Heart right ventricle (tissue), 16 donors: ENCODE data around the gene COL26A1. TPM values are rescaled to one million over a fixed set of nuclear protein-coding genes. Genes with fewer than 3 reads are reported as not detected.

ENCODE experiments used
- ATAC-seq, 8 donors: fragments of 200-7000 bp; cut with Tn5 transposase; one replicate each; pipeline ENCODE4 v1.9.1; 2020; ENCODE audit warnings: mild to moderate bottlenecking in 8 of 8, moderate library complexity in 8 of 8, moderate number of reproducible peaks in 1 of 8
- DNase-seq, 2 donors: peaks; one replicate each; pipeline ENCODE4 v3.0.0-alpha.2; 2020
- H3K27ac ChIP-seq, 10 donors: fragments of 200-600 bp; sonication (generic) in 2 of 10; one replicate each; pipeline versions ENCODE4 v1.5.0 to v1.8.0; 2020 to 2022; ENCODE audit warnings: mild to moderate bottlenecking in 3 of 10
- H3K27me3 ChIP-seq, 7 donors: fragments of 200-600 bp; one replicate each; pipeline ENCODE4 v1.8.0; 2021 to 2022; ENCODE audit warnings: mild to moderate bottlenecking in 2 of 7
- H3K36me3 ChIP-seq, 9 donors: fragments of 200-600 bp; sonication (generic) in 1 of 9; one replicate each; pipeline versions ENCODE4 v1.5.0 to v1.8.0; 2020 to 2022; ENCODE audit warnings: mild to moderate bottlenecking in 2 of 9
- H3K4me1 ChIP-seq, 9 donors: fragments of 200-600 bp; sonication (generic) in 1 of 9; one replicate each; pipeline versions ENCODE4 v1.5.0 to v1.8.0; 2020 to 2022; ENCODE audit warnings: mild to moderate bottlenecking in 4 of 9
- H3K4me3 ChIP-seq, 10 donors: fragments of 200-600 bp; sonication (generic) in 2 of 10; one replicate each; pipeline versions ENCODE4 v1.5.0 to v1.8.0; 2020 to 2022; ENCODE audit warnings: mild to moderate bottlenecking in 7 of 10, moderate library complexity in 2 of 10
- H3K9me3 ChIP-seq, 11 donors: fragments of 200-600 bp in 10 of 11; sonication (generic) in 2 of 11; one replicate each; pipeline versions ENCODE4 v1.5.0 to v1.8.0; 2013 to 2022; ENCODE audit warnings: mild to moderate bottlenecking in 2 of 11, control low read depth in 1 of 11, moderate library complexity in 1 of 11
- WGBS, 2 donors: extraction: QIAGEN DNeasy Blood & Tissue Kit; methylation state at CpG; one replicate each; pipeline ENCODE4 v1.1.7; 2013; ENCODE audit warnings: inconsistent platforms in 1 of 2; 5-methylcytosine and 5-hydroxymethylcytosine counted together
- intact Hi-C, 10 donors: fragments of 100-400 bp; cut with DNase I; formaldehyde crosslinking; loops; one replicate each; pipeline versions ENCODE4 v1.11.1 to v1.14.2; 2022
- polyA plus RNA-seq, 2 donors: library from polyadenylated mRNA; stranded (reverse); fragments of 200-250 nt; gene quantifications; one replicate each; pipeline ENCODE4 v1.2.3, GENCODE V29; 2013
- total RNA-seq, 10 donors: library from RNA; stranded (reverse); fragmentation: NEBNext Ultra II Directional in 3 of 10; extraction: Animal tissue kit (Norgen Biotek cat#: 25700) in 3 of 10; gene quantifications; one replicate each; pipeline versions ENCODE4 v1.2.1 to v1.2.4, GENCODE V29; 2021 to 2023
- TF ChIP-seq, protein P1 (sequence below), 9 donors: fragments of 200-600 bp; sonication (generic) in 2 of 9; IDR thresholded peaks; one replicate each; pipeline versions ENCODE4 v1.5.0 to v1.8.0; 2021 to 2022; ENCODE audit warnings: antibody characterized with exemption in 9 of 9, mild to moderate bottlenecking in 5 of 9, moderate library complexity in 1 of 9
- donor health status: Arrhythmogenic right ventricular cardiomyopathy.
- donor health status: ischemic (EF 13 %, LVEDD 7.1; RV severe dilation, severe dysfunction).
- donor health status: healthy with polysubstance abuse.
- donor health status: DM: no; HTN: yes; CAD: no.
- donor health status: DM: no; HTN: no; CAD: no.
- donor health status: ischemic (EF 25% LVEDD 6.9; RV normal size, moderate dysfunction).
- donor health status: ischemic (EF 25% LVEDD 5.7; RV mildly dilated, moderate dysfunction).
- donor health status: healthy.
- donor health status: DM: yes; HTN: yes; CAD: no.
- donor health status: Ischemic cardiomyopathy.
- donor health status: ischemic (EF 35%, LVEDD 5.7; RV mildly dilated, moderate dysfunction).
- donor health status: nonischemic (EF 11% LVEDD 7.7; RV severe dilation, severe dysfunction).
- donor health status: DM: yes; HTN: yes; CAD: no.
- donor health status: PGD.
- donor health status: ischemic (EF 29% LVEDD 5.4; RV normal size, mild dysfunction).
- donor health status: nonischemic (EF 23%, LVEDD 6.1; RV moderate dilation, normal function).

Gene COL26A1
- total and polyA plus RNA-seq, 12 donors: 0.07 to 0.50 TPM; not detected in 10

DNA sequence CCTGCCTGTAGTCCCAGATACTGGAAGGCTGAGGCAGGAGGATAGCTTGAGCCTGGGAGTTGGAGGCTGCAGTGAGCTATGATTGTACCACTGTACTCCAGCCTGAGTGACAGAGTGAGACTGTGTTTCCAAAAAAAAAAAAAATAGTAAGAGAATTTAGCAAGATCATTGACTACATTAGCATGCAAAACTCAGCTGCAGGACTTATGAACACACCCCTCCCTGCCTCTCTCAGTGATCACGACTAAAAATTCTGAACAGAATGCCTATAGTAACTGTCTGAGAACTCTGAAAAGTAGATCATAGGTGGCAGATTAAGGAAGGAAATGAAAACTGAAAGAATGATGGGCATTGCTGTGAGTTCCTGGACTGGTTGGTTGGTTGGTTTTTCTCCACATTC, 215.9 kb downstream of the COL26A1 start:
- no peak for DNase-seq
- WGBS, 2 donors: 57 to 58% methylated on average over 1 of the region's 1 CpG
- intact Hi-C loops: no loop called here

DNA sequence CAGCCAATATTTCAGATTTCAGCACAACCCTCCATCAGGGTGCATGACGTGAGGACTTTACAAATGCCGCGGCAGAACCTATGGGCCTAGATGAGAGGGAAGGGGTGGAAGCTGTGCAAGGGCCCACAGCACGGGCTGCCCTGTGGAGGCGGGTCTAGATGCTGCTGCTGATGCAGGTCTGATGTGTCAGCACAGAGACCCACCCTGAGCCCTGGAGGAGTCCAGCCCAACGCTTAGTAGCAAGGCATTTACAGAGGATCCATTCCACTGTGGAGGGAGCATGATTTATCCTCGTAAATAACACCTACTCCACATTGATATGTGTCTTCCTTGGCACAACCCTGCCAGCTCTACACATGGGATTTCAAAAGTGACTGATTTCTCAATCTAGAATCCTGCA, 217.9 kb downstream of the COL26A1 start:
- intact Hi-C loops: no loop called here
- Histone ChIP-seq H3K36me3 (no peaks in the 10 kb centered on the region), H3K27me3 (peaks cover 0 to 28% (median 6%) of the 10 kb centered on the region in 7 donors), H3K4me3 (no peak overlapping the region), H3K4me1 (no peaks in the 10 kb centered on the region), H3K27ac (no peak overlapping the region), H3K9me3 (peaks cover 0 to 17% (median 0%) of the 10 kb centered on the region in 11 donors)
- no peak for ATAC-seq
- 88 to 89% methylated on average over 7 of the region's 7 CpGs for WGBS, 2 donors
- no peak for DNase-seq
- TF ChIP-seq, protein P1, sequence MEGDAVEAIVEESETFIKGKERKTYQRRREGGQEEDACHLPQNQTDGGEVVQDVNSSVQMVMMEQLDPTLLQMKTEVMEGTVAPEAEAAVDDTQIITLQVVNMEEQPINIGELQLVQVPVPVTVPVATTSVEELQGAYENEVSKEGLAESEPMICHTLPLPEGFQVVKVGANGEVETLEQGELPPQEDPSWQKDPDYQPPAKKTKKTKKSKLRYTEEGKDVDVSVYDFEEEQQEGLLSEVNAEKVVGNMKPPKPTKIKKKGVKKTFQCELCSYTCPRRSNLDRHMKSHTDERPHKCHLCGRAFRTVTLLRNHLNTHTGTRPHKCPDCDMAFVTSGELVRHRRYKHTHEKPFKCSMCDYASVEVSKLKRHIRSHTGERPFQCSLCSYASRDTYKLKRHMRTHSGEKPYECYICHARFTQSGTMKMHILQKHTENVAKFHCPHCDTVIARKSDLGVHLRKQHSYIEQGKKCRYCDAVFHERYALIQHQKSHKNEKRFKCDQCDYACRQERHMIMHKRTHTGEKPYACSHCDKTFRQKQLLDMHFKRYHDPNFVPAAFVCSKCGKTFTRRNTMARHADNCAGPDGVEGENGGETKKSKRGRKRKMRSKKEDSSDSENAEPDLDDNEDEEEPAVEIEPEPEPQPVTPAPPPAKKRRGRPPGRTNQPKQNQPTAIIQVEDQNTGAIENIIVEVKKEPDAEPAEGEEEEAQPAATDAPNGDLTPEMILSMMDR (IDR thresholded peaks at IDR 0.05): no peak

More for the DNA sequence above, 215.9 kb downstream of the COL26A1 start:
- TF ChIP-seq, protein P1 (IDR thresholded peaks at IDR 0.05): no peak
- H3K36me3 ChIP-seq: no peaks in the 10 kb centered on the region
- H3K4me3 ChIP-seq: no peak overlapping the region
- peaks cover 0 to 22% (median 3%) of the 10 kb centered on the region in 11 donors for H3K9me3 ChIP-seq
- no peak for ATAC-seq
- peaks cover 0 to 28% (median 6%) of the 10 kb centered on the region in 7 donors for H3K27me3 ChIP-seq
- H3K4me1 ChIP-seq: no peaks in the 10 kb centered on the region
- H3K27ac ChIP-seq: no peak overlapping the region

DNA sequence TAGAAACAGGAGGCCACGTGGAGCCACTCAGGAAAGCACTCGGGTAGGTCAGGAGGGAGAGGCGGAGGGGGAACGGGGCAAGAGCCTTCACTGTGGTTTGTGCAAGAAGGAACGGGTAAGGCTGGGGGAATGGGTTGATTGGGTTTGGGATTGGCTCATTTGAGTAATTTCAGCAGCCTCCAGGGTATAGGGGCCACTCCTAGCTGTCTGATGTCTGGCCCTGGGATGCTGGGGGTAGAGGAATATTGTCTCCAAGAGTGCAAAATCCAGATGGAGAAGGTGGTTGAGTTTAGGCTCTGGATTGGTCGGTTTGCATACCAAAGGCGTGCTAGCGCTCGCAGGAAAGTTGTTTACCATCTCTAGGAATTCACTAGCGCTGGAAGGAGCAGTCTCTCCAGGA, 219.2 kb downstream of the COL26A1 start:
- peaks cover 0 to 24% (median 5%) of the 10 kb centered on the region in 7 donors for H3K27me3 ChIP-seq

DNA sequence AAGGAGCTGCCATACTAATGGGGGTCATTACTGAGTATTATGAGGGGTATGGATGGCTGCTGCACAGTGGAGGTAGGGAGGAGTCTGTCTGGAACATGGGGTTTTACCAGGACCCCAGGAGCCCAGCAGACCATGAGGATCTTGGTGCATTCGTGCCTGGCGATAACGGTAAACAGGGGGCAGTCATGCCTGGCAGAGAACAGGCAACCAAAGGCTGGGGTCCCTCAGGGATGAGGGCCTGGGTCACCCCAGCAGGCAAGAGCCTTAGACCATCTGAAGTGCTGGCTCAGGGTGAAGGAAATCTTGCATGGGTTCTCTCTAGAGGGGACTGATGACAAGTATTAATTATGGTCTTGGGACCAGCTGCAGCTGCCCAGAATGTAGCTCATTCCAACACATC, 220.3 kb downstream of the COL26A1 start:
- H3K27me3 ChIP-seq: peaks cover 0 to 14% (median 5%) of the 10 kb centered on the region in 7 donors
- peaks cover 0 to 13% (median 0%) of the 10 kb centered on the region in 11 donors for H3K9me3 ChIP-seq
- intact Hi-C loops: no loop called here
- WGBS, 2 donors: 96 to 97% methylated on average over 3 of the region's 3 CpGs
- DNase-seq (no peak), ATAC-seq (no peak)
- H3K4me3 ChIP-seq: no peak overlapping the region
- TF ChIP-seq, protein P1 (IDR thresholded peaks at IDR 0.05): no peak
- H3K27ac ChIP-seq: no peak overlapping the region
- no peaks in the 10 kb centered on the region for H3K36me3 ChIP-seq
- no peaks in the 10 kb centered on the region for H3K4me1 ChIP-seq

More for the DNA sequence above, 219.2 kb downstream of the COL26A1 start:
- 63 to 71% methylated on average over 10 of the region's 10 CpGs for WGBS, 2 donors
- no peak overlapping the region for H3K4me3 ChIP-seq
- intact Hi-C loops: no loop called here
- no peak for DNase-seq
- ATAC-seq: no peak
- H3K27ac ChIP-seq: no peak overlapping the region
- no peaks in the 10 kb centered on the region for H3K4me1 ChIP-seq
- H3K9me3 ChIP-seq: peaks cover 0 to 15% (median 0%) of the 10 kb centered on the region in 11 donors
- TF ChIP-seq, protein P1 (IDR thresholded peaks at IDR 0.05): no peak
- no peaks in the 10 kb centered on the region for H3K36me3 ChIP-seq
